GM18870 (cell line): ENCODE data around the gene PPP1R14B.

ENCODE experiments used
- ATAC-seq: cut with Tn5 transposase; IDR thresholded peaks from one replicate; pipeline ENCODE4 v1.9.1; 2021; ENCODE audit warnings: moderate library complexity; ENCODE audit not compliant: unreplicated experiment

PPP1R14B gene

DNA sequence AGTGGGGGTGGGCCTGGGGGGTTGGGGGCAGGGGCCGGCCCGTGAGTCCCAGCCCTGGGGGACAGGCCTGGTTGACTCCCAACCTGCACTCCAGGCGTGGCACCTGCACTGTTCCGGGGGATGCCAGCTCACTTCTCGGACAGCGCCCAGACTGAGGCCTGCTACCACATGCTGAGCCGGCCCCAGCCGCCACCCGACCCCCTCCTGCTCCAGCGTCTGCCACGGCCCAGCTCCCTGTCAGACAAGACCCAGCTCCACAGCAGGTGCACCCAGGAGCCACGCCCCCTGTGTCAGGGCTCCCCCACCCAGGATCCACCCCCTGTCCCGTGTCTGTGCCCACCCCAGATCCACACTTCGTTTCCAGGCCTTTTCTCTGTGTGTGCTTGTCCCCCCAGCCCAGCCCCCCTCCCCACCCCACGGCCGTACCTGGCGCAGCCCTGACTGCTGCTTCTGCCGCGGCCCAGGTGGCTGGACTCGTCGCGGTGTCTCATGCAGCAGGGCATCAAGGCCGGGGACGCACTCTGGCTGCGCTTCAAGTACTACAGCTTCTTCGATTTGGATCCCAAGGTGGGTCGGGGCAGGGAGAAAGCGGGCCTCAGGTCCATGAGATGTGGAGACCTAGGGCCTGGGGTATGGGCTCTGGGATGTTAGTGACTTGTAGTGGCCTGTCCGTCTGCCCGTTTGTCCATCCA is 35.4 kb downstream of the PPP1R14B start:
- no peak for ATAC-seq

DNA sequence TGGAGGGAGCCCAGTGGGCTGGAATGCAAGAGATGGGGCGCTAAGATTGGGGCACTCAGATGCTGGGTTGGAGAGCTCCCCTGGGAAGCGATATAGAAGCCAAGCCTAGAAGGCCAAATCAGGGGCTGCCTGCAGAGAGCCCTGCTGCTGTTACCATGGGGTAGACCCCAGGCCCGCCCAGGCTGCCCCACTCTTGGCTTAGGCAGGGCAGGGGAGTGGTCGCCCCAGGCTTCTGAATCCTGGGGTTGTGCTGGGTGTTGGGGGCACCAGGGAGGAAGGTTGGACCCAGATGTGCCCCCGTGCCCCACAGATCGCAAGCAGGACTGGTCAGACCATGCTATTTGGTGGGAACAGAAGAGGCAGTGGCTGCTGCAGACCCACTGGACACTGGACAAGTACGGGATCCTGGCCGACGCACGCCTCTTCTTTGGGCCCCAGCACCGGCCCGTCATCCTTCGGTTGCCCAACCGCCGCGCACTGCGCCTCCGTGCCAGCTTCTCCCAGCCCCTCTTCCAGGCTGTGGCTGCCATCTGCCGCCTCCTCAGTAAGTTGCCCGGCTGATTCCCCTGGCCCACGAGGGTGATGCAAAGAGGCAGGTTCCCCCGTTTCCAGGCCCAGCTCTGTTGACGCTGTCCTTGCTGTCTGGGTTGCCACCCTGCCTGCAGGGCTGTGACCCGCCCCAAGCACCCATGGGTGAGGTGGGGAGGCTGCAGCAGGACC is 36.3 kb downstream of the PPP1R14B start:
- ATAC-seq: no peak

DNA sequence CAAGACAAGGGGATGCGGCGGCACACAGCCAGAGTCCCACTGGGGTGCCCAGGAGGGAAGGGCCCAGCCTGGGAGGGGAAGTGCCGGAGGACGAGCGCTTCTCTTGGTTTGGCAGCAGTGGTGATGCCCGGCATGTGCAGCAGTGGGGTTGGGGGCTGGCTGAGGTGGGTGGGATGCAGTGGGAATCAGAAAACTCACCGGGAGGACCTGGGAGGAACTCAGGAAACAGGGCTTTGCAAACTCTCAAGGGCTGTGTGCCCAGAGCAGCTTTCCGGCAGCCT is 37.2 kb downstream of the PPP1R14B start:
- ATAC-seq: no peak

DNA sequence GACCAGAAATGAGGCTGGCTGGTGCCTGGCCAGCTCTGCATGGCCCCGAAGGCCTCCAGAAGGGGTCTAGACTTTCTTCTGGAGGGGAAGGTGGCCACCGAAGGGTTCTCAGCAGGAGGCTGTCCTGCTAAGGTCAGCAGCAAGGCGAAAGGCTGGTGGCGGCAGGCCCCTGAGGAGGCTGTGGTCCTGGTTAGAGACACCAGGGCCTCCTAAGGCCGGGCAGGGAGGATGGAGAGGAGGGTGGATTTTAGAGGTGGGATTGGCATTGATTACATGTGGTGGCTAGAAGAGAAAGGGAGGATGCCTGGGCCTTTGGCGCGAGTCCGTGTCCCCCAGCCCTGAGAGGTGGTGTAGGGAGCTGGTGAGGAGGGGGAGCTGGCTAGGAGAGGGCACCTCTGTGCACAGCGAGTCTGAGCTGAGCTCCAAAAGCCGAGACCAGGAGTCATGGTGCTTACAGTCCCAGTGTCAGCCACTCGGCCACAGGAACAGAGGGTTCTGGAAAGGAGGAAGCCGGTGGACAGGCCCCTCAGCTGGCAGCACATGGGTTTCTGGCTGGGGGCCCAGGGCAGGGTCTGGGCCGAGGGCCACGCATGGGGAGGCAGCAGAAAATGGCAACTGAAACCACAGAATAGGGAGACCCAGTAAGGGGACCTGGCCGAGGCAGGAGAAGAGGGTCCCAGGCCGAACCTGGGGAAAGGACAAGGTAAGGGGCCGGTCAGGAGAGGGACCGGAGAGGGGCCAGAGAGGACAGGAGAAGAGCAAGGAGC is 37.8 kb downstream of the PPP1R14B start:
- no peak for ATAC-seq

DNA sequence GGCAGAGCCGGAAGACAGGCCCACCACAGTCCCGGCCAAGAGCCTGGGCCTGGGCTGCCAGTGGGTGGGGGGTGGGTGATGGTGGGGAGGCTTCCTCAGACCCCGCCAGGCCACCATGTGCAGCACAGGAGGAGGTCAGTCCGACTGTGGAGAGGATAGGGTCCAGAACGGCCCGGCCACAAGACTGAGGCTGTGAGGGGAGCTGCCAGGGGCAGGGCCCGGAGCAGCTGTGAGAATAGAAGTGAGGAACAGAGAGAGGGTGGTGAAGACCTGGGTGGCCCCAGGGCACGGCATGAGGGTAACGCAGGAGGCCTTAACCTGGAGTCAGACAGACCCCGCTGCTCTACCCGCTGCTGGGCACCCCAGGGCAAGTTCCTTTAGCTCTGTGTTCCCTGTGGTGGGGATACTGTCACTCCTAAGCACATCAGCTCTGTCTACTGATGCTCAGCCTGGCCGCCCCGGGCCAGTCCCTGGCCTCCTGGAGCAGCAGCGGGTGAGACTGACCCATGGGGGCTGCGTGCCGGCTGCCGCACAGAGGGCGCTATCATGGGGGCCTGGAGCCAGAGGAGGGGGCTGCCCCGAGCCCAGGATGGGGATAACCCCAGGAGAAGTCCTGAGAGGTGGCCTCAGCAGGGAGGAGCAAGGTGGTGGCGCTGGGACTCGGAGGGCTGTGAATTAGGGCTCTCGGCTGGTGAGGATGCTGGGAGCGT is 38.5 kb downstream of the PPP1R14B start:
- no peak for ATAC-seq

DNA sequence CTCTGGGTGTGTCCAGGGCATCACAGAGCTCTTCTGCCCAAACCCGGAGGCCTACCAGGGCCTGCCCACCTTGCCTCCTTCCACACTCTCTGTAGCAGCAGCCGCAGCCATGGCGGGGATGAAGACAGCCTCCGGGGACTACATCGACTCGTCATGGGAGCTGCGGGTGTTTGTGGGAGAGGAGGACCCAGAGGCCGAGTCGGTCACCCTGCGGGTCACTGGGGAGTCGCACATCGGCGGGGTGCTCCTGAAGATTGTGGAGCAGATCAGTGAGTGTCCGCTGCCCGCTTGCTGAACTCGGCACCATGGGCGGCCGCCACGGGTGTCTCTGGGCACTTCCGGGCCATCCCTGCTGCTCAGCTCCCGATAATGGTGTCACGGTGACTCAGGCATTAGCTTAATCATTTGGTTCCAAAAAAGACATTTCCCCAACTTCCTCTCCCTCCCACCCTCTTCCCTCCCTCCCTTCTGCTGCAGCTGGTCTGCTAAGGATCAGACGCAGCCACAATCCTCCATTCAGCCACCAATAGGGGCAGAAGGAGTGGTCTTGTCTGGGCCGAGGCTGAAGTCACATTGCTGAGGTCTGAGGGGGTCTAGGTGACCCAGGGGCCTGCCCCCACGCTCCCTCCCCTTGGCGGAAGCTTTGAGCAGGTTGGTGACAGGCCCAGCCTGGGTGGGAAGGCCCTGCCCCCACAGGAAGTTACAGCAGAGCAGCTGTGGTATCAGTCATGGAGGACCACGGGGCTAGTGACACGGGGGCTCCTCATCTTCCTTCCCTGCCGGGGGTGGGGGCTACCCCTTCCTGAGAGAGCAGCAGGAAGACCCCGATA is 39.3 kb downstream of the PPP1R14B start:
- peak; percentile 41 for ATAC-seq

DNA sequence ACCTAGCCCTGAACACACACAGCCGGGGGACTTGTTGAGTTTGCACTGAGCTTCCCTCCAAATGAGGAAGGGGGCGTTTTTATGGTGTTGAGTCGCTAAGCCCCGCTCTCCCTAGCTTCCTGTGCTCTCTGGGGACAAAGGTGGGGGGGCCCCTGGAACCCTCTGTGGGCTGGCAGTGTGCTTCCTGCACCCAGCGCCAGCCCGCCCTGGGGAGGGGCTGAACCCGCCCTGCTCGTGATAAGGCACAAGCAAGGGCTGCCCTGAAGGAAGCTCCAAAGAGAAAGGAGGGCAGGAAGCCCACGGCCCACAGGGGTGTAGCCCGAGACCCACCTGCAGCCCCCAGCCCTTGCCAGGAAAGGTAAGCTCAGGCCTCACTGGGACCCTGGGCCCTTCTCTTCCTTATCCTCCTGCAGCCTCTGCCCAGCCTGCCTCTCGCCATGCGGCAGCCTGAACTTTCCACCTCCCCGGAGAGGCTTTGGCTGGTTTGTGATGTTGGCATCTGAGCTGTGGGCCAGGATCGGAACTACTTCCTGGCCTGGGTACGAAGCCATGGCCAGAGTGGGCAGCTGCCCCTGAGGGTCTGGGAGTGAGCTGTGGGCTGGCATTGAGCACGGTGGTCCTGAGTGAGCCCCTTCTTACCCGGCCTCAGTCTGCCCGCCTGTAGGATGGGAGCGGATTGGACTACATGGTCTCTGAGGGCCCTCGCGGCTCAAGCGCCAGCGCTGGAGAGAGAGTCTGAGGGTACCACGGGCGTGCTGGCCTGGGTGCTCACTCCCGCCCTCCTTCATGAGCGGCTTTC is 40.1 kb downstream of the PPP1R14B start, which contains the start of gene FERMT3:
Gene FERMT3 (plus strand): TSS at position 265 of the 799 bp plus-strand sequence. CDS start 644 bp downstream, outside the sequence.
- no peak for ATAC-seq

DNA sequence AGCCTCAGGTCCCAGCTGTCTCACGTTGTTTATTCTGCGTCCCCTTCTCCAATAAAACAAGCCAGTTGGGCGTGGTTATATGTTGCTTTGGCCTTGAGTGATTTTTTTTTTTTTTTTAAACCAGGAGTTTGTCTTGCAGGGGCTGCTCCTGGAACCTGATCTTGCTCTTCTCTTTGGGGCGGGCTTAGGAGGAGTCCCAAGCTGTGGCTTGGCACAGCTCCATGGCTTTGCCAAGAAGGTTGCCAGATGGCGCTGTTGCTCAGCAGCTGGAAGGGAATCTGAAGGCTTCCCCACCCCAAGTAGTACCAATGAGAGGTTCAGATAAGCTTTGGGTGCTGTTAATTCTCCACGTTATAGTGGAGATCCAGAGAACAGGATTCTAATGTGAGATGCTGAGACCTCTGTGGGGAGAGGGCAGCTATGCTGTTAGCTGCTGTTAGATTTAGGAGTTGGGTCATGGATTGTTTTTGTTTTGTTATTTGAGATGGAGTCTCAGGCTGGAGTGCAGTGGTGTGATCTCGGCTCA is 42.2 kb downstream of the PPP1R14B start:
- no peak for ATAC-seq

DNA sequence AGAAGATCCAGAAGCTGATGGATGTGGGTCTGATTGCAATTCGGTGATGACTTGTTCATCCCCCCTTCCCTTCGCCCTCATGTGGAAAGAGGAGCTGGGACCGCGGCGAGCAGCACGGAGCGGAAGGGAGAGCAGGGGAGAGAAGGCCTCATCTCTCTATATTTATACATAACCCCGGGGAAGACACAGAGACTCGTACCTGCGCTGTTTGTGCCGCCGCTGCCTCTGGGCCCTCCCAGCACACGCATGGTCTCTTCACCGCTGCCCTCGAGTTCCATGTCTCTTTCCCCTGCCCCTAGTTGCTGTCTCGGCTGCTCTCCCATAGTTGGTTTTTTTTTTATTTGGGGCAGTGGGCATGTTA is 42.7 kb downstream of the PPP1R14B start:
- no peak for ATAC-seq

DNA sequence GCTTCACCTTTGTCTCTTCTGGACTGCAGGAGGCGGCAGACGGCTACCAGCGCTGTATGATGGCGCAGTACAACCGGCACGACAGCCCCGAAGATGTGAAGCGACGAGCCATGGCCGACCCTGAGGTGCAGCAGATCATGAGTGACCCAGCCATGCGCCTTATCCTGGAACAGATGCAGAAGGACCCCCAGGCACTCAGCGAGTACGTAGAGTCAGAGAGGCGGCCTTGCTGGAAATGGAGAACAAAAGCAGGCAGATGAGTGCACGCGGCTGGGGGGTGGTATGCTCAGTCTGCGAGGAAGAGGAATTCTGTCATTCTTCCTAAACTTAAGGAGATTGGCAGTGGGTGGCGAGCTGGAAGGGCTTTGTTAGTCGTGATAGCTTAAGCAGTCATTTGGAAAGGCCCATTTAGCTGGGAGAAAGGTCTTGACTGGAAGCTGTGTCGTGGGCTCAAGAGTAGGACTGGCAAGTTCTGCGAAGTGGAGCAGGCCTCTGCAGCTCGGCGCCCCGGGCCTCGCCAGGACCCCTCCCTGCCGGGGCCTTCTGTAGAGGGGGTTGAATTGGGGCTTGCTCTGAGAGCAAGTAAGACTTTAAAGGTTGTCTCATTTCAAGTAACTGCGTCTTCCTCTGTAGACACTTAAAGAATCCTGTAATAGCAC is 43.2 kb downstream of the PPP1R14B start:
- no peak for ATAC-seq

DNA sequence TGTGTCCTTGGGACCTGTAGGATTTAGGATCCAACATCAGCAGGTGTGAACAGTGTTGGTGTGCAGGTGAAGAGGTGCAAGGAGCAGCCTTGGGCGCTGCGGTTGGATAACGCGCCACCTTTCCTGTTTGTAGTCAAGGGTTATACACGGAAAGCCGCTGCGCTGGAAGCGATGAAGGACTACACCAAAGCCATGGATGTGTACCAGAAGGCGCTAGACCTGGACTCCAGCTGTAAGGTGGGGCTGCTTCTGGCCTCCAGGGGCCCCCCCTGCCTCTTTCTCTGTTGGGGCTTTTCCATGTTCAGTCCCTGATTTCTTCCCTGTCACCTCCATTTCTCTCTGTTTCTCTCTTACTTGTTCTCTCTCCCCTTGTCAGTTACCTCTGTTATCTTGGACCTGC is 43.8 kb downstream of the PPP1R14B start:
- no peak for ATAC-seq

DNA sequence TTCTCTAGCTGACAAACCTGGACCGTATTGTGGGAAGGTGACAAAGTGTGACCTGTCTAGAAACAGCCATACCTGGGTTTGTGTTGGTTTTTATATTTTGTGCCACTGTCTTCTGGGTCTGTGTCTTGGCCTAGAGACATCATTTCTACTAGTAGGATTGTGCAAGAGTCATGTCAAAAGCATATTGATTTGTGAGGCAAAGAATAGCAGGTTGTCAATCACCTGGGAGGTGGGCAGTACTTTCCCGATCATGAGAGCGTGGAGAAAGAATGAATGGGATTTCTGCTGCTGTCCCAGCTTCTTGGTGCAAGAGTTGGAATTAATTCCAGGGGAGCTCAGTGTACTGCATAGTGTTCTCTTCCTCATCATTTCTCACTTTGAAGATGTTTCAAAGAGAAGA is 45.2 kb downstream of the PPP1R14B start:
- no peak for ATAC-seq

DNA sequence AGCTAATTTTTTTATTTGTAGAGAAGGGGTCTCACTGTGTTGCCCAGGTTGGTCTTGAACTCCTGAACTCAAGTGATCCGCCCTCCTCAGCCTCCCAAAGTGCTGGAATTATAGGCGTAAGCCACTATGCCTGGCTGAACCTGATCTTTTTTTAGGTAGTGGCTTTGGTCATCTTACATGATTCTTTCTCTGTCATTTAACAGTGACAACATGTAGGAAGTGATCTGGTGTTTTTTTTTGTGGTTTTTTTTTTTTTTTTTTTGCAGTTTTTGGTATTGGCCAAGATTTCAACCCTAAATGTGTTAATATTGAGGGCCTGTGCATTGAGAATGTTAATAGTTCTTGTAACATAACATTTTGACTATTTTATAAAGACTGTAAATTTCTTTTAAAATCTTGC is 48.2 kb downstream of the PPP1R14B start:
- ATAC-seq: no peak

DNA sequence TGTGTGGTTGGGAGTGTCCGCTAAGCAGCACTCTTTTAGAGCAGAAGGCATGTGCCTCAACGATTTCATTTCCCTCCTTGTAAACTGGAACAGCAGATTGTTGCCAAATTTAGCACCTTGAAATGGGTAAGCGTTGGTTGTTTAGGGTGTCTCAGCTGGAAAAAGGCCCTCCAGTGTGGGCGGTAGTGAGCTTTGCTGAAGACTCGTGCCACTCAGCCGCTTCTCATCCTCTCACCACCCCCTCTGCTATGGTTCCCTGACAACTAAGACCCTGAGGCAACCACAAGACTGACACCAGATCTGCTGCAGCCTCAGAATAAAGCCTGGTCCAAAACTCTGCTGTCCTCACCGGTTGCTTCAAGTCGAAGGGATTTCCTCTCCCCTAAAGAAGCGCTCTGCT is 50.1 kb downstream of the PPP1R14B start:
- no peak for ATAC-seq
